ENCODE data around the gene DIP2C. TPM values are rescaled to one million over a fixed set of nuclear protein-coding genes. Genes with fewer than 3 reads are reported as not detected.

The DIP2C gene
- total RNA-seq, 1 donor from 2014 or later = 1.6 TPM

DNA sequence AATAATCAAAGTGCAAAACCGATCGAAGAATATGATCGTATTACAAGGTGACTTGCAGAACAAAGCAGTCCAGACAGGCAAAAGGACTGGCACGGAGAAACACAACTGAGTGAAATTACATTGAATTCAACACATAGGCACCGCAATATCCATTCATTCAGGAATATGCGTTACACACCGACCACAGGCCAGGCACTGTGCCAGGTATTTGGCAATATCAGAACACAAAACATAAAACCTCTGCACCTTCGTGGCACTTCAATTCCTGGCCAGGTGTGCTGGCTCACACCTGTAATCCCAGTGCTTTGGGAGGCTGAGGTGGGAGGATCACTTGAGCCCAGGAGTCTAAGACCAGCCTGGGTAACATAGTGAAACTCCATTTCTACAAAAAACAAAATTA lies 187.9 kb downstream of the DIP2C start:
- Mint-ChIP-seq H3K4me3 (no peak overlapping the region), H3K4me1 (ENCODE audit: low read depth) (no peaks in the 10 kb centered on the region), H3K27me3 (ENCODE audit: insufficient read depth) (peaks cover 10% of the 10 kb centered on the region), H3K9me3 (no peaks in the 10 kb centered on the region), H3K36me3 (ENCODE audit: low read depth) (no peaks in the 10 kb centered on the region), H3K27ac (no peak overlapping the region)
- intact Hi-C loops (cut with micrococcal nuclease) = no loop called here
- DNase-seq (ENCODE audit: low spot score) = no peak

DNA sequence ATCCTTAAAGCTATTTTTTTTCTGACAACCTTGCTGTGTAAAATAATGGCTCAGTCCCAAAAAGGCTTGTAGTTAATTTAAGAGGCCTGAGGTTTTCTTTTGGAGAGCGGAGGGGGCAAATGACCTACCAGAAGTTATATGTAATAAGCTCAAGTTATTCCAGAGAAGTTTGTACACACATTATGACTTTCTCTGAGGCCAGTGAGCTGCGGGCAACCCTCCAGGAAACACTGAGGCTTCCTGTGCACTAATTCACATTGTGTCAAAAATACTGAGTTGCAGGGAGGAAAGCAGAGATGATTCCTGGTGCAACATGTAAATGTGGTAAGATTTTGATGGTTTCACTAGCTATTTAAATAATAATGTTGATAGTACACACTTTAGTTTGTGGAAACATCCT lies 188.6 kb downstream of the DIP2C start:
- H3K4me3 Mint-ChIP-seq = no peak overlapping the region
- no peaks in the 10 kb centered on the region for H3K4me1 Mint-ChIP-seq (ENCODE audit: low read depth)

DNA sequence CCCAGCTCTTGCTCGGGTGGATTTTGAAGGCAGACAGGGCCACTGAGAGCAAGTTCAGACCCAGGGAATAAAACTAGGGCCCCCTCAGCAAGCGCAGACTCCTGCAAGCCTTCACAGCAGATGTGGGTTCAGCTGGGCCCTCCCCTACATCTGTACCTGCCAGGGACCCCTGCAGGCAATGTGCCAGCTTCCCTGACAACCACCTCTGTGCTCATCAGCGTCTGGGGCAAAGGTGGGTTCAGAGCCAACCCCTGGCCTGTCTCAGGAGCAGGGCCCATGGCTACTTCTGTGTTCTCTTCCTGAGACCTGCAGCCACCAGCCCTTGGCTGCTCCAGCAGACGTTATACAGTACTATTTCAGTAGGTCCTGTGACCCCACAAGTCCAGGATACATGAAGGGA lies 189.5 kb downstream of the DIP2C start:
- Mint-ChIP-seq H3K27me3 (ENCODE audit: insufficient read depth) (peaks cover 10% of the 10 kb centered on the region), H3K4me1 (ENCODE audit: low read depth) (no peaks in the 10 kb centered on the region), H3K27ac (no peak overlapping the region), H3K9me3 (no peaks in the 10 kb centered on the region), H3K36me3 (ENCODE audit: low read depth) (no peaks in the 10 kb centered on the region), H3K4me3 (no peak overlapping the region)
- intact Hi-C loops (cut with micrococcal nuclease) = no loop called here
- DNase-seq (ENCODE audit: low spot score) = no peak

More for the DNA sequence above, 188.6 kb downstream of the DIP2C start:
- peaks cover 10% of the 10 kb centered on the region for H3K27me3 Mint-ChIP-seq (ENCODE audit: insufficient read depth)
- intact Hi-C loops (cut with micrococcal nuclease) = no loop called here
- DNase-seq (ENCODE audit: low spot score) = no peak
- no peaks in the 10 kb centered on the region for H3K9me3 Mint-ChIP-seq
- H3K27ac Mint-ChIP-seq = no peak overlapping the region
- no peaks in the 10 kb centered on the region for H3K36me3 Mint-ChIP-seq (ENCODE audit: low read depth)

DNA sequence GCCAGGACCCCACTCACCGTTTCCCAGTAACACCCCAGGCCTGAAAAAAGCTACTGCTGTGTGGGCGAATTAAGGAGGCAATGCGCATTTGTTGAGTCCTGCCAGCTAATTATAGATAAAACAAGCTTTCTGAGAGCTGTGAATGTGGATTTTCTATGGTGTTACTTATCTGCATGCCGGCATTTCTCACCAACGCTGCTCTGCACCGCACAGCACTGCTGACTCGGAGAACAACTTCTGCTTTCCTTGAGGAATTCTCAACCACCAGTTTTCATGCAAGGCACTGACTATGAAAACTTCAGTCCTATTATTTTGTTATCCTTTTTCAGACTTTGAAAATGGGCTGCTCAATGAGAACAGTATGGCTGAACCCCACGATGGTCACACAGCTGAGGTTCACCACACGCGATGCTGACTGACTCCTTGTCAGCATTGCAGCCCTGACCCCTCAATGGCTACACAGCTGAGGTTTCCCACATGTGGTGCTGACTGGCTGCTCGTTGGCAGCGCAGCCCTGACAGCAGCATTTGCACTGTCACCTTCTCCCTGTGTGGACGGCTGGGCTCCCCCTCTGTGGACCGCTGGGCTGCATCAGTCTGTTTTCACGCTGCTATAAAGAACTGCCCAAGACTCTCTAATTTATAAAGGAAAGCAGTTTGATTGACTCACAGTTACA lies 190.6 kb downstream of the DIP2C start:
- H3K36me3 Mint-ChIP-seq (ENCODE audit: low read depth) = no peaks in the 10 kb centered on the region
- no peaks in the 10 kb centered on the region for H3K9me3 Mint-ChIP-seq
- no peak for DNase-seq (ENCODE audit: low spot score)
- H3K4me3 Mint-ChIP-seq = no peak overlapping the region
- H3K27me3 Mint-ChIP-seq (ENCODE audit: insufficient read depth) = peaks cover 14% of the 10 kb centered on the region
- intact Hi-C loops (cut with micrococcal nuclease) = no loop called here
- no peaks in the 10 kb centered on the region for H3K4me1 Mint-ChIP-seq (ENCODE audit: low read depth)
- no peak overlapping the region for H3K27ac Mint-ChIP-seq

DNA sequence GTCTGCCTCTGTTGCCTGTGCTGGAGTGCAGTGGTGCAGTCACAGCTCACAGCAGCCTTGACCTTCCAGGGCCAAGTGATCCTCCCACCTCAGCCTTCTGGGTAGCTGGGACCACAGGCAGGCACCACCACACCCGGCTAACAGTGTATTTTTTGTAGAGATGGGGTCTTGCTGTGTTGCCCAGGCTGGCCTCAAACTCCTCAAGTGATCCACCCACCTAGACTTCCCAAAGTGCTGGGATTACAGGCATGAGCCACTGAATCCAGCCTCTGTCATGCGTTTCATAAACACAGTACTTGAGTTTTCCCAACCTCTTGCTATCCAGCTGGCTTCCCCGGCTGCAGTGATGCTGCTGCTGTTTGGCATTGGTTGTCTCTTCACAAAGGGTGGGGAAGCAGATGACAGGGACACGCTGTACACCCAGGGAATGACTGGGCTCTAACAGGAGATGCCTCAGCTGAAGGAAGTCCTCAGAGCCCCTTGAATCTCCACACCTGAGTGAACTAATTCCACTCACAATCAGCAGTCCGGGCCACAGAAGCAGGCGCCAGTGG lies 191.5 kb downstream of the DIP2C start:
- no peaks in the 10 kb centered on the region for H3K9me3 Mint-ChIP-seq
- intact Hi-C loops (cut with micrococcal nuclease) = no loop called here
- no peak overlapping the region for H3K4me3 Mint-ChIP-seq
- DNase-seq (ENCODE audit: low spot score) = no peak
- H3K27ac Mint-ChIP-seq = no peak overlapping the region
- H3K27me3 Mint-ChIP-seq (ENCODE audit: insufficient read depth) = peaks cover 14% of the 10 kb centered on the region
- no peaks in the 10 kb centered on the region for H3K36me3 Mint-ChIP-seq (ENCODE audit: low read depth)
- no peaks in the 10 kb centered on the region for H3K4me1 Mint-ChIP-seq (ENCODE audit: low read depth)

DNA sequence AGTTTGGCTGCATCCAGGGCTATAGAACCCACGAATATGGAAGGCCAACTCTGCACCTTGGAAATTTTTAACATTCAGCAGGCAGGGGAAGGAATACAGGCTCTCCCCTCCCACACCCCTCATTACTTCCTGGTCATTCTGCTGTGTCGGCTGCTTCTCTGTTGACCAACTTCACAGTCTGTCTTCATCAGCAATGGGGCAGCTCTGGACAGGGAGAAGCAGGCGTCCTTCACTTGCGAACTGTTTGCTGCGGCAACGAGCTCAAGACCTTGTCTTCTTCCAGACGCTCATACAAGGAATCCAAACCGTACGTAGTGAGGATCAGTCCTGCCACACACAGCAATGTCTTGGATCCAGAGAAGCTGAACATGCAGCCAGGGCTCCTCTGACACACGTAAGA lies 192.2 kb downstream of the DIP2C start:
- no peak for DNase-seq (ENCODE audit: low spot score)
- intact Hi-C loops (cut with micrococcal nuclease) = no loop called here
- Mint-ChIP-seq H3K36me3 (ENCODE audit: low read depth) (no peaks in the 10 kb centered on the region), H3K27me3 (ENCODE audit: insufficient read depth) (peaks cover 13% of the 10 kb centered on the region), H3K9me3 (no peaks in the 10 kb centered on the region), H3K27ac (no peak overlapping the region), H3K4me3 (no peak overlapping the region), H3K4me1 (ENCODE audit: low read depth) (no peaks in the 10 kb centered on the region)

DNA sequence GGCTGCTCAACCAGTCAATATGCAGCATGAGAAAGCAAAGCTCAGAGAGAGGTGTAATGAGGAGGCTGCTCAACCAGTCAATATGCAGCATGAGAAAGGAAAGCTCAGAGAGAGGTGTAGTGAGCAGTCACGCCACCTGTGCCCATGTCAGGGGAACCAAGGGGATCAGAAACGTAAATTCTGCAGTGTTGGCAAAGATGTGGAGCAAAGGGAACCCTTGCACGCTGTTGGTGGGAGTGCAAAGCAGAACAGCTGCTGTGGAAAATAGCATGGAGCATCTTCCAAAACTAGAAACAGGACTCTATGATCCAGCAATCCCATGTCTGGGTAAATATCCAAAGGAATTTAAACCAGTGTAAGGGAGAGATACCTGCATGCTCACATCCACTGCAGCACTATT lies 194.9 kb downstream of the DIP2C start:
- peaks cover 7% of the 10 kb centered on the region for H3K27me3 Mint-ChIP-seq (ENCODE audit: insufficient read depth)
- no peak for DNase-seq (ENCODE audit: low spot score)
- H3K27ac Mint-ChIP-seq = no peak overlapping the region
- no peaks in the 10 kb centered on the region for H3K4me1 Mint-ChIP-seq (ENCODE audit: low read depth)
- no peaks in the 10 kb centered on the region for H3K36me3 Mint-ChIP-seq (ENCODE audit: low read depth)
- no peaks in the 10 kb centered on the region for H3K9me3 Mint-ChIP-seq
- no peak overlapping the region for H3K4me3 Mint-ChIP-seq
- intact Hi-C loops (cut with micrococcal nuclease) = no loop called here

DNA sequence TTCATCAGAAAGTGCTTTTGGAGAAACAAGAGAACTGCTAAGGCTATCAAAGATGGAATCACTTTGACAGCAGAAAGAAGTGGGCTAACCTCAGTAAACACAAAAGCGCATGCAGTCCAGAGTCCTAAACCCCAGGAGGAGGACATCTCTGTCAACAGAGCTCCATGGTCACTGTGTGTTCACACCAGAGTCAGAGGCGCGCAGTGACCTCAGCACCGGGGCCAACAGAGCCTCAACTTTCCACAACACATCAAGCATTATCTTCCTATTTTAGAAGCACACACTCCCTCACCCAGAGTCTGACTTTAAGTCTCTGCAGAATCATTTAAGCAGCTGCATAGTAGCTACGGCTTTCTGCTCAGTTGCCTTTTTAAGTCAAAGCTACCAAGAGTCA lies 195.3 kb downstream of the DIP2C start:
- H3K27me3 Mint-ChIP-seq (ENCODE audit: insufficient read depth) = peaks cover 7% of the 10 kb centered on the region
- H3K27ac Mint-ChIP-seq = no peak overlapping the region
- H3K9me3 Mint-ChIP-seq = no peaks in the 10 kb centered on the region
- no peaks in the 10 kb centered on the region for H3K36me3 Mint-ChIP-seq (ENCODE audit: low read depth)
- H3K4me1 Mint-ChIP-seq (ENCODE audit: low read depth) = no peaks in the 10 kb centered on the region
- no peak for DNase-seq (ENCODE audit: low spot score)
- no peak overlapping the region for H3K4me3 Mint-ChIP-seq
- intact Hi-C loops (cut with micrococcal nuclease) = no loop called here

DNA sequence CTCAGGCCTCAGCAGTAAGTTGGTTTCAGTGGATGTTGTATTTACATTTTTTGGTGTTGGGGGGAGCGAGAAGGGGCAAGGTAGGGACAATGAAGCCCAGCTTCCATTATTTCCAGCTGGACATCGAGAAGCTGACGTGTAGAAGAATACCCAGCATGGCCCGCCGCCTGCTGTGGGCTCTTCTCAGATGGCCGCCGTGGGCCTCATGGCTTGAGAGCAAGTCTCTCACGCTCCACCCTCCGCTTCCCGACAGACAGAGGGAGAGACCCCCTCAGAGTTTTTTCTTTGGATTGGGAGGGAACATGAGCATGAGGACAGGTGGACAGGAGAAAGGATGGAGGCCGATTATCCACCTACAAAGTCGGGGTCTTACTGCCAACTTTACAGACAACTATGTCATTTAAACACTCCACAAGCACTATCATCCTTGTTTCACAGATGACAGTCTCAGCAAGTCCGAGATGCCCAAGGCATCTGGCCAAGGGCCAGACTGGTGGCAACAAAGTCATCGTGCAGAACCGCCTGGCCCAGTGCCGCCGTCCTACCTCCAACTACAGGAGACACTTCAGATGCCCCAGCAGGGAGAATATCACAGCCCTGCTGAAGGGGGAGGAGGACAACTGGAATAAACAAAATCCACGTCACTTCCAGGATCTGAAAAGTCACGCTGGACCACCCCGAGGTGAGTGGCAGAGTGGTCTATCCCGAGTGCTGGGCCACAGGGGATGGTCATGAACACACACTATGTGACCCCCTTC lies 195.9 kb downstream of the DIP2C start:
- Mint-ChIP-seq H3K9me3 (no peaks in the 10 kb centered on the region), H3K4me1 (ENCODE audit: low read depth) (no peaks in the 10 kb centered on the region), H3K27me3 (ENCODE audit: insufficient read depth) (peaks cover 7% of the 10 kb centered on the region), H3K36me3 (ENCODE audit: low read depth) (no peaks in the 10 kb centered on the region), H3K27ac (no peak overlapping the region), H3K4me3 (no peak overlapping the region)
- intact Hi-C loops (cut with micrococcal nuclease) = no loop called here
- no peak for DNase-seq (ENCODE audit: low spot score)

DNA sequence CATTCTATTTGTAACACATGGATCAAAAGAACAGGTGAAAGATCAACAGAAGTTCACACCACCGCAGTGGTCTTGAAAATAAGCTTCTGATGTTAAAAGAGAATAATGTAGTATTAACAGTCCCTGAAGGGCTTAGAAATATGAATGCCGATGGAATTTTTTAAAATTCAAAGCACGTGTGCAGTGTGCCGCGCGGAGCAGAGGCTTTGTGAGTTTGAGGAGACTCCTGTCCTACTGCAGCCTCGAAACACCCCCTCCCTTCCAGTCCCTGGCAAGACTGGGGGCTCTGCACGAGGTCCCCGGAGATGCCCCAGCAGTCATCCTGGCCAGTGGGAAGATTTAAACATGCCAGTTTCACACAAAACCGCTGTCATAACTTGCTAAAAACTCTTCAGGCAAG lies 196.6 kb downstream of the DIP2C start:
- Mint-ChIP-seq H3K27me3 (ENCODE audit: insufficient read depth) (peaks cover 7% of the 10 kb centered on the region), H3K27ac (no peak overlapping the region), H3K4me1 (ENCODE audit: low read depth) (no peaks in the 10 kb centered on the region), H3K36me3 (ENCODE audit: low read depth) (no peaks in the 10 kb centered on the region), H3K4me3 (no peak overlapping the region), H3K9me3 (no peaks in the 10 kb centered on the region)
- no peak for DNase-seq (ENCODE audit: low spot score)
- intact Hi-C loops (cut with micrococcal nuclease) = no loop called here

DNA sequence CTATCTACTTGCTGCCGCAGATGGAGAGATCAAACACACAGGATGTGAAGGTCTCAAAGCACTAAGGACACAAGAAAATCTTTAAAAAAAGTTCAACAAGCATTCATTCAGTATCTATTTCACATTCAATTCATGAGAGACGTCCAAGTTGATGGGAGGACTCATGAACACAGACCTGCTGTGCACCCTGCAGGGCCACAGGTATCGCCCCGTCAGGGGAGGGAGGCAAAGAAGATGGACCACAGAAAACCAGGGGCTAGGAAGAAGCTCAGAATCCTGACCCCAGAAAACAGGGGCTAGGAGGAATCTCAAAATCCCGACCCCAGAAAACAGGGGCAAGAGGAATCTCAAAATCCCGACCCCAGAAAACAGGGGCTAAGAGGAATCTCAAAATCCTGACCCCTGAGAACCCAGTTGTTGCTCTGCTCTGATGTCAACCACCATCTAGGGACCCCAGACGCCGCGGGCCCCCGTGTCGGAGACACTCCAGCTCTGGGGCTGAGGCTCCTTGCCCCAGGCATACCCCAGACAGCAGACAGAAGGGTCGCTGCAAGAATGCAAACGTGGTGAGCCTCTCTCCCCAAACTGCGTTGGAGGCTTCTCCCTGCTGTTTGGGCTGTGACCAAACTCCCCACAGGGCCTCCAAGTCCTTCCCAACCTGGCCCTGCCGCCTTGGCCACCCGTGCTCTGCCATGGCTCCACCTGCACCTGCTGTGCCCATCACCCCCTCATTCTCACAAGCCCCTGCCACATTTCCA lies 197.6 kb downstream of the DIP2C start:
- H3K9me3 Mint-ChIP-seq = no peaks in the 10 kb centered on the region
- DNase-seq (ENCODE audit: low spot score) = no peak
- H3K36me3 Mint-ChIP-seq (ENCODE audit: low read depth) = no peaks in the 10 kb centered on the region
- no peaks in the 10 kb centered on the region for H3K4me1 Mint-ChIP-seq (ENCODE audit: low read depth)
- H3K27ac Mint-ChIP-seq = no peak overlapping the region
- H3K27me3 Mint-ChIP-seq (ENCODE audit: insufficient read depth) = peaks cover 7% of the 10 kb centered on the region
- H3K4me3 Mint-ChIP-seq = no peak overlapping the region
- intact Hi-C loops (cut with micrococcal nuclease) = no loop called here

DNA sequence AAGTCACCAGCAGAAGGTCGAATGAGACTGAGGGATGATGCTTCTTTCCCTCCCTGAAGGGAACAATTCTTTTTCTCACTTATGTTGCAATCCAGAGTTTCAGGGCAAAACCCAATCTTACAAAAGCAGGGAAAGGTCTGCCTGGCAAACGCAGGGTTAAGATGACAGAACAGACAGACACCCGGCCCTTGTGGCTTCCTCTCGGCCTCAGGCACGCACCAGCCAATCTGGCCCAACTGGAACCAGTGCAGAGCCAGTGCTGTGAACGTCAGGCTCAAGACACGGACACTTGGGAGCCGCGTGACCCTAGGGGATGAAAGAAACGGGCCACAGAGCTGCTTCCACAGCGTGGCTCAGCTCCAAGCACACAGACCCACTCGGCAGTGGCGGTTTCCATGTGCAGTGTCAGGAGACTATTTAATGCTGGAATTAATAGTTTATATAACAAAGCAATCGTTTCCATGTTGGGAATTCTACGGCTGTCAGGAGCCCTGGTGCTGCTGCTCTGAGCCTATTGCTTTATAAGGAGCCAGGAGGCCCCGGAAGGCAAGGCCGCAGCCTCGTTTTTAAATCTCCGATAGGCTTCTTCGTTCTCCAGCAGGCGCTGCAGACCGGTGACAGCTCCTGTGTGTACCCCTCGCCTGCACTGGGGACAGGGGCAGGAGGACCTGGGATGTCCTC lies 198.4 kb downstream of the DIP2C start:
- H3K4me3 Mint-ChIP-seq = no peak overlapping the region
- H3K9me3 Mint-ChIP-seq = no peaks in the 10 kb centered on the region
- H3K4me1 Mint-ChIP-seq (ENCODE audit: low read depth) = no peaks in the 10 kb centered on the region
- H3K27ac Mint-ChIP-seq = no peak overlapping the region
- peaks cover 7% of the 10 kb centered on the region for H3K27me3 Mint-ChIP-seq (ENCODE audit: insufficient read depth)
- no peaks in the 10 kb centered on the region for H3K36me3 Mint-ChIP-seq (ENCODE audit: low read depth)
- intact Hi-C loops (cut with micrococcal nuclease) = no loop called here
- DNase-seq (ENCODE audit: low spot score) = no peak
